H9 (cell line): ENCODE data around the gene GP1BB. TPM values are rescaled to one million over a fixed set of nuclear protein-coding genes. Genes with fewer than 3 reads are reported as not detected.

Source experiments
- DNase-seq: peaks from one replicate; pipeline ENCODE4 v3.0.0-alpha.2; 2017
- H2AFZ ChIP-seq: one replicate; pipeline ENCODE4 v1.6.1; 2013; ENCODE audit warnings: mild to moderate bottlenecking, low read length, control low read depth, moderate library complexity
- H2AK5ac ChIP-seq: 2 replicates; pipeline ENCODE4 v1.6.1; 2013; ENCODE audit warnings: low read length, control low read depth, mixed read lengths; ENCODE audit not compliant: insufficient read length
- H2BK120ac ChIP-seq: one replicate; pipeline ENCODE4 v1.6.1; 2013; ENCODE audit warnings: low read depth, mild to moderate bottlenecking, low read length, control low read depth, inconsistent platforms; ENCODE audit not compliant: poor library complexity, severe bottlenecking
- H2BK12ac ChIP-seq: 2 replicates; pipeline ENCODE4 v1.6.1; 2013; ENCODE audit warnings: low read length, control low read depth, mixed read lengths, low read depth; ENCODE audit not compliant: insufficient read length
- H2BK15ac ChIP-seq: 2 replicates; pipeline ENCODE4 v1.6.1; 2013; ENCODE audit warnings: low read depth, low read length, control low read depth
- H2BK20ac ChIP-seq: one replicate; pipeline ENCODE4 v1.6.1; 2013; ENCODE audit warnings: low read depth, mild to moderate bottlenecking, low read length, control low read depth, inconsistent platforms; ENCODE audit not compliant: poor library complexity, severe bottlenecking
- H2BK5ac ChIP-seq: 2 replicates; pipeline ENCODE4 v1.6.1; 2013; ENCODE audit warnings: low read length, control low read depth, mixed read lengths; ENCODE audit not compliant: insufficient read length
- H3K14ac ChIP-seq: 2 replicates; pipeline ENCODE4 v1.6.1; 2013; ENCODE audit warnings: low read length, control low read depth; ENCODE audit not compliant: insufficient read depth
- H3K18ac ChIP-seq: 2 replicates; pipeline ENCODE4 v1.6.1; 2013; ENCODE audit warnings: low read depth, mild to moderate bottlenecking, mixed read lengths, low read length, control low read depth; ENCODE audit not compliant: insufficient read length
- H3K23ac ChIP-seq: 2 replicates; pipeline ENCODE4 v1.6.1; 2013; ENCODE audit warnings: low read length, control low read depth, mixed read lengths, low read depth; ENCODE audit not compliant: insufficient read length
- H3K23me2 ChIP-seq: 2 replicates; pipeline ENCODE4 v1.6.1; 2013; ENCODE audit warnings: low read depth, mild to moderate bottlenecking, mixed read lengths, low read length, control low read depth; ENCODE audit not compliant: insufficient read length, poor library complexity, severe bottlenecking
- H3K27ac ChIP-seq: 2 replicates; pipeline ENCODE4 v1.5.1; 2013; ENCODE audit warnings: low read length, control low read depth, mixed read lengths, low read depth; ENCODE audit not compliant: insufficient read length
- H3K27me3 ChIP-seq: 2 replicates; pipeline ENCODE4 v1.6.1; 2013; ENCODE audit warnings: low read length, control low read depth, inconsistent platforms; ENCODE audit not compliant: insufficient read depth
- H3K4ac ChIP-seq: 2 replicates; pipeline ENCODE4 v1.6.1; 2013; ENCODE audit warnings: low read depth, mild to moderate bottlenecking, control low read depth, inconsistent platforms, low read length, moderate library complexity
- H3K4me1 ChIP-seq: 2 replicates; pipeline ENCODE4 v1.6.1; 2013; ENCODE audit warnings: low read length, control low read depth, inconsistent platforms; ENCODE audit not compliant: insufficient read depth
- H3K4me2 ChIP-seq: 2 replicates; pipeline ENCODE4 v1.6.1; 2013; ENCODE audit warnings: low read length, control low read depth, mixed read lengths; ENCODE audit not compliant: insufficient read length, insufficient read depth
- H3K56ac ChIP-seq: 2 replicates; pipeline ENCODE4 v1.6.1; 2013; ENCODE audit warnings: low read depth, mild to moderate bottlenecking, mixed read lengths, low read length, control low read depth; ENCODE audit not compliant: insufficient read length
- H3K79me1 ChIP-seq: 2 replicates; pipeline ENCODE4 v1.6.1; 2013; ENCODE audit warnings: low read depth, mild to moderate bottlenecking, moderate library complexity, low read length, control low read depth, inconsistent platforms; ENCODE audit not compliant: insufficient read depth, poor library complexity, severe bottlenecking
- H3K79me2 ChIP-seq: 2 replicates; pipeline ENCODE4 v1.6.1; 2013; ENCODE audit warnings: low read length, control low read depth, inconsistent platforms; ENCODE audit not compliant: insufficient read depth
- H3K9ac ChIP-seq: 2 replicates; pipeline ENCODE4 v1.6.1; 2013; ENCODE audit warnings: low read length, control low read depth, mixed read lengths; ENCODE audit not compliant: insufficient read length; ENCODE audit errors: extremely low read depth
- H3K9me3 ChIP-seq: one replicate; pipeline ENCODE4 v1.6.1; 2013; ENCODE audit warnings: low read depth, low read length, inconsistent platforms; ENCODE audit not compliant: control insufficient read depth
- H3T11ph ChIP-seq: one replicate; pipeline ENCODE4 v1.6.1; 2013; ENCODE audit warnings: mild to moderate bottlenecking, low read length, control low read depth, inconsistent platforms
- H4K20me1 ChIP-seq: one replicate; pipeline ENCODE4 v1.6.1; 2013; ENCODE audit not compliant: control insufficient read depth, insufficient read length, insufficient read depth
- H4K5ac ChIP-seq: 2 replicates; pipeline ENCODE4 v1.6.1; 2013; ENCODE audit warnings: low read depth, mild to moderate bottlenecking, mixed read lengths, low read length, control low read depth; ENCODE audit not compliant: insufficient read length
- H4K8ac ChIP-seq: replicated peaks from 2 replicates; pipeline ENCODE4 v1.6.1; 2013; ENCODE audit warnings: low read length, control low read depth, mixed read lengths, low read depth; ENCODE audit not compliant: insufficient read length
- H4K91ac ChIP-seq: 2 replicates; pipeline ENCODE4 v1.6.1; 2013; ENCODE audit warnings: low read depth, mild to moderate bottlenecking, moderate library complexity, mixed read lengths, low read length, control low read depth; ENCODE audit not compliant: insufficient read length
- H3K27ac Mint-ChIP-seq, 3 experiments: 2 replicates in 2 of 3; 3 replicates in 1 of 3; pipeline ENCODE4 v1.8.0; 2020 to 2021; ENCODE audit warnings: mixed read lengths in 3 of 3, mild to moderate bottlenecking in 1 of 3, moderate library complexity in 1 of 3
- H3K27me3 Mint-ChIP-seq: 2 replicates; pipeline ENCODE4 v1.8.0; 2021; ENCODE audit warnings: low read depth, mild to moderate bottlenecking, moderate library complexity, mixed read lengths
- H3K36me3 Mint-ChIP-seq, 3 experiments: 2 replicates in 2 of 3; 3 replicates in 1 of 3; pipeline ENCODE4 v1.8.0; 2020 to 2021; ENCODE audit warnings: low read depth in 3 of 3, mixed read lengths in 3 of 3; ENCODE audit not compliant: insufficient read depth in 1 of 3
- H3K4me1 Mint-ChIP-seq, 2 experiments: 2 replicates each; pipeline ENCODE4 v1.8.0; 2020; ENCODE audit warnings: mixed read lengths in 2 of 2
- H3K4me3 Mint-ChIP-seq, 2 experiments: 2 replicates in 1 of 2; 3 replicates in 1 of 2; pipeline ENCODE4 v1.8.0; 2020 to 2021; ENCODE audit warnings: mild to moderate bottlenecking in 2 of 2, mixed read lengths in 2 of 2, moderate library complexity in 1 of 2
- H3K9me3 Mint-ChIP-seq, 2 experiments: 2 replicates in 1 of 2; 3 replicates in 1 of 2; pipeline ENCODE4 v1.8.0; 2020; ENCODE audit warnings: mild to moderate bottlenecking in 2 of 2, mixed read lengths in 2 of 2, moderate library complexity in 1 of 2
- CTCF ChIP-seq: fragments of 200-600 bp; sonication (generic); conservative IDR thresholded peaks from 3 replicates; pipeline ENCODE4 v1.8.0; 2021; ENCODE audit warnings: antibody characterized with exemption, mild to moderate bottlenecking
- WGBS: extraction: QIAGEN DNeasy Blood & Tissue Kit; methylation state at CpG from one replicate; pipeline ENCODE4 v1.1.7; 2013; ENCODE audit warnings: missing lambda C conversion rate, low lambda C conversion rate, mixed read lengths; ENCODE audit not compliant: insufficient read length; ENCODE audit errors: extremely low coverage; 5-methylcytosine and 5-hydroxymethylcytosine counted together
- total RNA-seq: library from RNA; stranded (reverse); gene quantifications from 2 replicates; pipeline ENCODE4 v1.2.1, GENCODE V29; 2021

GP1BB gene
- total RNA-seq, 1 experiment from 2014 or later, result 3.4 TPM

- Histone ChIP-seq H2BK120ac (no peak overlapping the region), H2BK5ac (no peak overlapping the region), H3K23ac (no peak overlapping the region), H3K4me2 (no peak overlapping the region), H3K27ac (no peak overlapping the region), H3K27me3 (no peaks in the 10 kb centered on the region), H3K9ac (no peak overlapping the region), H2AFZ (no peak overlapping the region), H3K23me2 (no peaks in the 10 kb centered on the region), H2AK5ac (no peak overlapping the region), H3K56ac (no peak overlapping the region), H3K4ac (no peak overlapping the region), H3K4me1 (peaks cover 6% of the 10 kb centered on the region; the same call in 1 of the 2 replicates), H3K14ac (no peak overlapping the region), H2BK20ac (no peak overlapping the region), H4K5ac (no peak overlapping the region), H3T11ph (no peak overlapping the region), H2BK15ac (no peak overlapping the region), H3K79me1 (no peaks in the 10 kb centered on the region), H3K18ac (no peak overlapping the region), H3K9me3 (no peaks in the 10 kb centered on the region), H2BK12ac (no peak overlapping the region), H4K91ac (no peak overlapping the region), H4K20me1 (no peaks in the 10 kb centered on the region), H4K8ac (no peak overlapping the region), H3K79me2 (no peaks in the 10 kb centered on the region)
- peaks cover 16 to 18% of the 10 kb centered on the region in 2 experiments for H3K4me1 Mint-ChIP-seq
- no peak overlapping the region for H3K27ac Mint-ChIP-seq
- peaks cover 6 to 7% of the 10 kb centered on the region in 2 experiments; a peak in 2 of 5 replicates for H3K9me3 Mint-ChIP-seq
- peaks cover 13% of the 10 kb centered on the region for H3K27me3 Mint-ChIP-seq
- H3K36me3 Mint-ChIP-seq, result no peaks in the 10 kb centered on the region; a peak in 1 of 7 replicates
- WGBS, result no CpG with 5 or more reads among the region's 7 CpGs
- no peak for DNase-seq
- no peak for TF ChIP-seq CTCF
- no peak overlapping the region; a peak in 1 of 5 replicates for H3K4me3 Mint-ChIP-seq
Observed at GRCh38 chr22:19686946-19687345, 36.4 kb upstream of the GP1BB start.
